Fibroblast of lung (primary cell): ENCODE measurements around the gene SNX19. TPM values are rescaled to one million over a fixed set of nuclear protein-coding genes. Genes with fewer than 3 reads are reported as not detected.

ENCODE experiments used
- DNase-seq, 2 donors: peaks; one replicate each; pipeline versions ENCODE4 v3.0.0 to v3.0.0-alpha.2; 2010; ENCODE audit warnings: low read depth in 2 of 2
- H2AFZ ChIP-seq: 2 replicates; pipeline ENCODE4 v1.5.1; 2012; ENCODE audit warnings: low read length, control low read depth, inconsistent platforms
- H3K27ac ChIP-seq: 2 replicates; pipeline ENCODE4 v1.5.1; 2011; ENCODE audit warnings: low read length, control low read depth; ENCODE audit not compliant: insufficient read depth
- H3K27me3 ChIP-seq: 2 replicates; pipeline ENCODE4 v1.5.1; 2011; ENCODE audit warnings: mild to moderate bottlenecking, low read length; ENCODE audit not compliant: control insufficient read depth, insufficient read depth
- H3K36me3 ChIP-seq: 2 replicates; pipeline ENCODE4 v1.5.1; 2011; ENCODE audit warnings: low read length; ENCODE audit not compliant: control insufficient read depth, insufficient read depth
- H3K4me1 ChIP-seq: 2 replicates; pipeline ENCODE4 v1.5.1; 2011; ENCODE audit warnings: low read length; ENCODE audit not compliant: control insufficient read depth, insufficient read depth; ENCODE audit errors: extremely low read depth
- H3K4me2 ChIP-seq: 2 replicates; pipeline ENCODE4 v1.5.1; 2011; ENCODE audit warnings: low read length, control low read depth; ENCODE audit not compliant: insufficient read depth; ENCODE audit errors: extremely low read depth
- H3K4me3 ChIP-seq, 4 experiments: fragments of 200-600 bp in 1 of 4; sonication (generic) in 1 of 4; replicated peaks in 1 of 4; 2 replicates each; pipeline ENCODE4 v1.5.1; 2011 to 2016; ENCODE audit warnings: low read length in 4 of 4, low read depth in 3 of 4, mild to moderate bottlenecking in 3 of 4, control low read depth in 2 of 4, inconsistent platforms in 1 of 4, mixed read lengths in 1 of 4; ENCODE audit not compliant: insufficient read depth in 1 of 4; ENCODE audit errors: control extremely low read depth in 1 of 4
- H3K79me2 ChIP-seq: 2 replicates; pipeline ENCODE4 v1.5.1; 2012; ENCODE audit warnings: mild to moderate bottlenecking, low read length, inconsistent platforms; ENCODE audit not compliant: control insufficient read depth, insufficient read depth
- H3K9ac ChIP-seq: 2 replicates; pipeline ENCODE4 v1.5.1; 2011; ENCODE audit warnings: mild to moderate bottlenecking, low read length, control low read depth; ENCODE audit not compliant: insufficient read depth
- H3K9me3 ChIP-seq: 2 replicates; pipeline ENCODE4 v1.5.1; 2012; ENCODE audit warnings: low read depth, low read length; ENCODE audit not compliant: control insufficient read depth, insufficient read depth
- H4K20me1 ChIP-seq: 2 replicates; pipeline ENCODE4 v1.5.1; 2011; ENCODE audit warnings: low read length; ENCODE audit not compliant: control insufficient read depth, insufficient read depth; ENCODE audit errors: extremely low read depth
- CTCF ChIP-seq, 2 donors: IDR thresholded peaks in 1 of 2; conservative IDR thresholded peaks in 1 of 2; 1 replicate in 1 of 2; 2 replicates in 1 of 2; pipeline ENCODE4 v1.5.1; 2011 to 2012; ENCODE audit warnings: low read length in 2 of 2, control low read depth in 1 of 2, inconsistent platforms in 1 of 2, low read depth in 1 of 2, mild to moderate bottlenecking in 1 of 2
- EZH2 ChIP-seq: IDR thresholded peaks from 2 replicates; pipeline ENCODE4 v1.5.1; 2012; ENCODE audit warnings: low read length, control low read depth, mild to moderate bottlenecking; ENCODE audit errors: missing control alignments
- polyA plus RNA-seq, 2 donors: library from polyadenylated mRNA; depleted of rRNA in 1 of 2; stranded (reverse) in 1 of 2; unstranded in 1 of 2; fragments of >200 nt; gene quantifications; 2 replicates each; pipeline ENCODE4 v1.2.1, GENCODE V29; 2011 to 2012; ENCODE audit warnings: missing spikeins in 1 of 2
- total RNA-seq: library from RNA; depleted of rRNA; stranded (reverse); fragments of >200 nt; gene quantifications from 2 replicates; pipeline ENCODE4 v1.2.1, GENCODE V29; 2014

The SNX19 gene
- total and polyA plus RNA-seq, 2 donors (not counting 1 experiment from before 2014, with no cell fraction given): 76.6 to 91.7 TPM

GRCh38 chr11:130842001-130842400, 74.3 kb downstream of the SNX19 start:
- H3K9ac ChIP-seq: no peak overlapping the region
- no peaks in the 10 kb centered on the region for H3K9me3 ChIP-seq
- H3K79me2 ChIP-seq: no peaks in the 10 kb centered on the region
- no peak overlapping the region for H3K27ac ChIP-seq
- no peaks in the 10 kb centered on the region for H3K36me3 ChIP-seq
- no peak overlapping the region for H2AFZ ChIP-seq
- H3K4me1 ChIP-seq: peaks cover 2% of the 10 kb centered on the region
- H4K20me1 ChIP-seq: no peaks in the 10 kb centered on the region
- no peak overlapping the region for H3K4me3 ChIP-seq
- TF ChIP-seq CTCF (conservative IDR thresholded peaks at IDR 0.05 in 1 of 2, IDR thresholded peaks at IDR 0.05 in 1 of 2; ENCODE audit: low read depth in 1 of 2, low read length in 2 of 2) (no peak), EZH2 (no peak)
- no peak overlapping the region for H3K4me2 ChIP-seq
- no peaks in the 10 kb centered on the region for H3K27me3 ChIP-seq
- no peak for DNase-seq

- peak in 1 of 2 donors; percentile 20 for DNase-seq
- Histone ChIP-seq H3K36me3 (no peaks in the 10 kb centered on the region), H4K20me1 (no peaks in the 10 kb centered on the region), H3K9ac (no peak overlapping the region), H2AFZ (peak overlapping the region; percentile 38), H3K9me3 (no peaks in the 10 kb centered on the region), H3K79me2 (no peaks in the 10 kb centered on the region), H3K27me3 (no peaks in the 10 kb centered on the region), H3K4me1 (peaks cover 2% of the 10 kb centered on the region), H3K4me3 (peak overlapping the region in 1 of 4 experiments; percentile 17), H3K4me2 (peak overlapping the region; percentile 21), H3K27ac (no peak overlapping the region)
- TF ChIP-seq CTCF (conservative IDR thresholded peaks at IDR 0.05 in 1 of 2, IDR thresholded peaks at IDR 0.05 in 1 of 2; ENCODE audit: low read depth in 1 of 2, low read length in 2 of 2) (no peak), EZH2 (no peak)
Measured at GRCh38 chr11:130840679-130841078, 75.6 kb downstream of the SNX19 start.

- TF ChIP-seq EZH2: no peak
- TF ChIP-seq CTCF (conservative IDR thresholded peaks at IDR 0.05 in 1 of 2, IDR thresholded peaks at IDR 0.05 in 1 of 2; ENCODE audit: low read depth in 1 of 2, low read length in 2 of 2): no peak
- H3K9ac ChIP-seq: no peak overlapping the region
- H3K4me3 ChIP-seq: peak overlapping the region in 1 of 4 experiments; percentile 17
- no peaks in the 10 kb centered on the region for H3K79me2 ChIP-seq
- H2AFZ ChIP-seq: peak overlapping the region; percentile 38
- DNase-seq: peak in 1 of 2 donors; percentile 88
- H3K36me3 ChIP-seq: no peaks in the 10 kb centered on the region
- H4K20me1 ChIP-seq: no peaks in the 10 kb centered on the region
- peaks cover 2% of the 10 kb centered on the region for H3K4me1 ChIP-seq
- H3K4me2 ChIP-seq: peak overlapping the region; percentile 21
- no peaks in the 10 kb centered on the region for H3K27me3 ChIP-seq
- no peak overlapping the region for H3K27ac ChIP-seq
- H3K9me3 ChIP-seq: no peaks in the 10 kb centered on the region
Measured at GRCh38 chr11:130839981-130840666, 76.2 kb downstream of the SNX19 start.
